GM19467 (cell line): ENCODE data around the gene TAOK1.
A peak's percentile ranks its signal among the peaks of the same experiment; 100 is the strongest.

ENCODE experiments used
- ATAC-seq: cut with Tn5 transposase; IDR thresholded peaks from one replicate; pipeline ENCODE4 v1.9.1; 2021; ENCODE audit warnings: mild to moderate bottlenecking, moderate library complexity; ENCODE audit not compliant: unreplicated experiment

TAOK1 gene

GRCh38 chr17:29378500-29378899 is 11.7 kb upstream of the TAOK1 start:
- no peak for ATAC-seq

DNA sequence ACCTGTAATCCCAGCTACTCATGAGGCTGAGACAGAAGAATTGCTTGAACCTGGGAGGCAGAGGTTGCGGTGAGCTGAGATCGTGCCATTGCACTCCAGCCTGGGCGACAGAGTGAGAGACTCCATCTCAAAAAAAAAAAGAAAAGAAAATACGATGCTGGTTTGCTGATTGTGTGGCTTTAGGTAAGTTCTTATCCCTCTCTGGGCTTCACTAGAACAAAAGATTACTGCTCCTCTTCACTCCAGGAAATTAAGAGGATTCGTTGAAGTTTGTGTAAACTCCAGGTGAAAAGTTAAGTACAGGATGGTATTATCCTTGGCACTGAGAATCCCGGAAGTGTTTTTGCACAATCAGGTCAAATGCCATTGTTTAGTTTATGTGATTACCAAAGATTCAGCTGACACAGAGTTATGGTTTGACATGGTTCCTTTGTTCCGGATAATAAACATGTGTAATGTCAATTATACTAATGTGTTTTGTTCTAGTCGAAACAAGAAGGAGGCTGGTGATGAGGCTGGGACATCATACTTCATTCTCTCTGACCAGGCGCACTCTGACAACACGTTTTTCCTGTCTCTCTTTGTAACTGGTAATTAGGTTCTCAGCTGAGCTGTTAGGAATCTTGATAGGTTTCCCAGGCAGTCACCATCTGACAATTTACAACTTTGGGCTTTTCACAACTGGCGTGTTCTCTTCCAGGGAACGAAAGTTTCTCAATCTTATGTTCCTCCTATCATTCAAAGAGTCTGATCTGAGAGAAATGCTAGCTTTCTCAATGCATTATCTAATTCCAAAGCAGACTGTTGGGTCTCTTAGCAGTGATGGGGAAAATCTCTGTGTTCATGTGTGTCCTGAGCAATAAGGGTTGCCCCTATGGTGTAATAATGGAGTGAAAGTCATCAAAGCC is 10.8 kb upstream of the TAOK1 start:
- no peak for ATAC-seq

- no peak for ATAC-seq
These were observed 6.5 kb upstream of the TAOK1 start for GRCh38 chr17:29383686-29384085.

GRCh38 chr17:29384901-29385300 is 5.3 kb upstream of the TAOK1 start:
- no peak for ATAC-seq

GRCh38 chr17:29386760-29387159 is 3.4 kb upstream of the TAOK1 start:
- no peak for ATAC-seq

DNA sequence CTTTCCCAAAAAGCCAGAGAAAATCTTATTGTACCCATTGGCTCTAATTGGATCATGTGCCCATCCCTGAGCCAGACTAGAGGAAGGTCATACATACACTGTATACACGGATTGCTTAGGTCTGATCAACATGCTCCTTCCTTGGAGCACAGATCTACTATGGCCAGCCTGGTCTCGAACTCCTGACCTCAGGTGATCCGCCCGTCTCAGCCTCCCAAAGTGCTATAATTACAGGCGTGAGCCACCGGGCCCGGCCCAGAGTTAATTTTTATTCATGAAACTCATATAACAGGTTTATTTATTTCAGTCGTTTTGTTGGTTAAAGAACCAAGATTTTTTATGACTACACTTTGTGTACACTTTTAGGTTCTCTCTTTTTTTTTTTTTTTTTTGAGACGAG is 1.2 kb upstream of the TAOK1 start:
- no peak for ATAC-seq

DNA sequence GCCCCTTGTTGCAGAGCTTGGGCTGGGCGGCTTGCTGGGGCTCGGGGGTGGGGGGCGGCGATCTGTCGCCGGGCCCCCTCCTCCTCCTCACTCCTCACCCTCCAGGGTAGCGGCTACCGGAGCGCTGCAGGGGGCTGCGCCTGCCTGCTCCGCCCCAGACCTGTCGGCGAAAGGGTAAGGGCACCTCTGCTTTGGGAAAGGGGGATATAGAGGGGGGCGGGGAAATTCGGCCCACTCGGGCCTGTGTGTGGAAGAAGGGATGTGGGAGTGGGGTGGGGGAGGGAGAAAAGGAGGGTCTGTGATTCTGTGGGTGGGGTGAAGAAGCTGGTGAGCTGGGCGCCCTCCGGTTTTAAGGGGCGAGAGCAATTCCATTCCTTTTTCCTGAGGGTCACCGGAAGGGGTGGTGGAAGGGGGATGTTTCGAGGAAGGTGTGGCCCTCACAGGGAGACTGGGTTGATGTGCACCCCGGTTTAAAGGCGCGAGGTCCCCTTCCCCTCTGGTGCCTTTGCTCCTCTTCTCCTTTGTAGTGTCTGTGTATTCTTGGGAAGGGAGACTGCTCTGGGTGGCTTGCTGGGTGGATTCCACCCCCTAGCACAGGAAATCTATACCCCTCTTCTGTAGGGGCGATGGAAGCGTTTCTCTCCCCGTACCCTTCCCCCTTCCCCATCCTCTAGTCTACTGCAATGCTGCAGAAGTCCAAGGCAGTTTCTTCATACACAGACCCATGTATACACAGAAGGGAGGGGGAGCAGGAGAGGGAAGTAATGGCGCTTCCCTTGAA is 878 bp downstream of the TAOK1 start:
- peak; percentile 11 for ATAC-seq

- ATAC-seq = no peak
These were observed 3.3 kb downstream of the TAOK1 start for GRCh38 chr17:29393436-29393835.

GRCh38 chr17:29394761-29395160 is 4.6 kb downstream of the TAOK1 start:
- no peak for ATAC-seq

DNA sequence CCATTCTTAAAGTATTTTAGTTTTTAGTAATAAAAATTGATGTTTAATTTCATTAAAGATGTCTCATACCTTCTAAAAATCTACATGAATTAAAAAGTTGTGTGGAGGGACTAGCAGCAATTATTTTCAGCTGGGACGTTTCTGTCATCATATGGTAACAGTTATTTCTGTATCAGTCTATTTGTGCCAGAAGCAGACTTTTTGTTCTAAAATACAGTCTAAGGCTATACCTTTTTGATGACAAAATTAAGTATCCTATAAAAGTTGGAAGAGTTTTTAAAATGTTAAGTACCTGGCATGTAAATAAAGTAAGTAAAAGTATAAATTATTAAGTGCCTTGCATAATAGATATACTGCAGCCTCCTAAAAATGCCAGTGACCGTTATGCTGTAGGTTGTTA is 5.9 kb downstream of the TAOK1 start:
- no peak for ATAC-seq

DNA sequence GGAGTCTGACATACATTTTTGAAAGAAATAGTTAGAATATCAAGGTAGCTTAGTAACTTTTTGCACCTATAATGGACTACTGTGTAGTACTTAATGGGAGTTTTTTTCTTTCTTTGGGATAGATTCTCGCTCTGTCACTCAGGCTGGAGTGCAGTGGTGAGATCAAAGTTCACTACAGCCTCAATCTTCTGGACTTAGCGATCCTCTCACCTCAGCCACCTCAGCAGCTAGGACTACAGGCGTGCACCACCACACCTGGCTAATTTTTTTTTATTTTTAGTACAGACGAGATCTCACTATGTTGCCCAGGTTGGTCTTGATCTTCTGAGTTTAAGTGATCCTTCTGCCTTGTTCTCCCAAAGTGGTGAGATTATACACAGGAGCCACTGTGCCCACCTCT is 9.5 kb downstream of the TAOK1 start:
- no peak for ATAC-seq

DNA sequence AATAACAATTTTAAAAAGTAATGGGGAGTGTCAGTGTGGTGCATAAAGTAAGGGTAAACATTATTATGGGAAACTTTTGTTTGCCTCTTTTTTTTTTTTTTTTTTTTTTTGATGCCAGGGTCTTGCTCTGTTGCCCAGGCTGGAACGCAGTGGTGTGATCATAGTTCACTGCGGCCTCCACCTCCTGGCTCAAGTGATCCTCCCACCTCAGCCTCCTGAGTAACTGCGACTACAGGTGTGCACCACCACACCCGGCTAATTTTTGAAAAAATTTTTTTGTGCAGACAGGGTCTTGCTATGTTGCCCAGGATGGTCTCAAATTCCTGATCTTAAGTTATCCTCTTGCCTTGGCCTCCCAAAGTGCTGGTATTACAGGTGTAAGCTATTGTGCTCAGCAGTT is 10.7 kb downstream of the TAOK1 start:
- ATAC-seq = no peak

DNA sequence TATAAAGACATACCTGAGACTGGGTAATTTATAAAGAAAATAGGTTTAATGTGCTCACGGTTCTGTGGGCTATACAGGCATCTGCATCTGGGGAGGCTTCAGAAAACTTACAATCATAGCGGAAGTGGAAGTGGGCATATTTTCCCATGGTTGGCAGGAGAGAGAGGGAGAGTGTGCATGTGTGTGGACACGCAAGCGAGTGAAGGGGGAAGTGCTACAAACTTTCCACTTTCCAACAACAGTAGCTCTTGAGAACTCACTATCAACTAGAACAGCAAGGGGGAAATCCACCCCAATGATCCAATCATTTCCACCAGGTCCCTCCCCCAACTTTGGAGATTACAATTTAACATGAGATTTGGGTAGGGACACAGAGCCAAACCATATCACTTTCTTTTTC is 11.1 kb downstream of the TAOK1 start:
- ATAC-seq = no peak

- ATAC-seq = no peak
These were observed 17.7 kb downstream of the TAOK1 start for GRCh38 chr17:29407856-29408255.

DNA sequence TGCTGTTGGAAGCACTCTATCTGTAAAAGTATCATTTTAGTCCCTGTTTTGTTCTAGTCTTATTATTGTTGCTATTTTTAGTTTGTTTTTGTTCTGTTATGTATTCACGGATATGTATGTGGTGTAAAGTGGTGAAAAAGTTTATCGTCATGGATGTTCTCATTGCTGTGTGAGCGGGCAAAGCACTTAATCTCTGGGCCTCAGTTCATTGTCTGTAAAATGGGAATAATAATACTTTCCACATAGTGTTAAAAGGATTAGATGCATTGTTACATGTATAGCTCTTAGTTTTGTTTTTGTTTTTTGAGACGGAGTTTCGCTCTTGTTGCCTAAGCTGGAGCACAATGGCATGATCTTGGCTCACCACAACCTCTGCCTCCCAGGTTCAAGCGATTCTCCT is 19.8 kb downstream of the TAOK1 start:
- ATAC-seq = no peak

- no peak for ATAC-seq
These were observed 22.8 kb downstream of the TAOK1 start for GRCh38 chr17:29412780-29413565.

GRCh38 chr17:29420128-29420527 is 30.0 kb downstream of the TAOK1 start:
- ATAC-seq = no peak

DNA sequence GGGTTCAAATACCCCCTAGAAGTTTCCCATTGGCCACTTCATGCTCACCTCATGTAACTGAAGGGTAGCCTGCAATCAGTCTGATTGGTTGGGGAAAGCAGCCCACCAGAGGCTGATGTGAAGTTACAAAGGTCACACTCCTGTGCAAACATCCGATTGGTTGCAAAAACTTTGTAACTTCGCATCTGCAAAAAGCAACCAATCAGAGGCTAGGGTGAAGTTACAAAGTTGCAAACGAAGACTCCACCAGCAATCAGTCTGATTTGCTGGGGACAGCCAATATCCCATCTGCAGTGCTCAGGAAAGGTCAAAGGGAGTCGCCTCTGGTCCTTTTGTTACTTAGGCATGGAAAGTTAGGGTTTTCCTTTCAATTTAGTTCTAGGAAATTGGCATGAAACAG is 40.1 kb downstream of the TAOK1 start:
- ATAC-seq = no peak

GRCh38 chr17:29433541-29433940 is 43.4 kb downstream of the TAOK1 start:
- no peak for ATAC-seq

- no peak for ATAC-seq
These were observed 44.4 kb downstream of the TAOK1 start for GRCh38 chr17:29434550-29434949.

GRCh38 chr17:29442451-29442850 is 52.3 kb downstream of the TAOK1 start:
- no peak for ATAC-seq
